Upper lobe of left lung (tissue), 6 donors: ENCODE measurements around the gene GNPDA2. TPM values are rescaled to one million over a fixed set of nuclear protein-coding genes. Genes with fewer than 3 reads are reported as not detected.
"Not testable (repeated sequence)": the region's sequence is repeated elsewhere in the genome, so short reads cannot be mapped to it uniquely, and the experiment has no call there.

ENCODE experiments used
- ATAC-seq, 2 donors: fragments of 200-7000 bp; cut with Tn5 transposase; one replicate each; pipeline ENCODE4 v1.9.1; 2022; ENCODE audit warnings: mild to moderate bottlenecking in 2 of 2, moderate library complexity in 2 of 2; ENCODE audit not compliant: low FRiP score in 2 of 2
- DNase-seq, 2 donors: peaks; one replicate each; pipeline ENCODE4 v3.0.0-alpha.2; 2019 to 2020
- H3K27ac ChIP-seq, 4 donors: fragments of 200-600 bp; sonication (generic); one replicate each; pipeline ENCODE4 v1.5.1; 2016 to 2019
- H3K27me3 ChIP-seq, 4 donors: fragments of 200-600 bp; sonication (generic); one replicate each; pipeline ENCODE4 v1.5.1; 2017 to 2019
- H3K36me3 ChIP-seq, 4 donors: fragments of 200-600 bp; sonication (generic); one replicate each; pipeline ENCODE4 v1.5.1; 2016 to 2019
- H3K4me1 ChIP-seq, 4 donors: fragments of 200-600 bp; sonication (generic); one replicate each; pipeline ENCODE4 v1.5.1; 2018 to 2019
- H3K4me3 ChIP-seq, 4 donors: fragments of 200-600 bp; sonication (generic); one replicate each; pipeline ENCODE4 v1.5.1; 2017 to 2019; ENCODE audit warnings: mild to moderate bottlenecking in 2 of 4, moderate library complexity in 1 of 4
- H3K9me3 ChIP-seq, 4 donors: fragments of 200-600 bp; sonication (generic); one replicate each; pipeline ENCODE4 v1.5.1; 2018 to 2019
- CTCF ChIP-seq, 6 experiments: fragments of 450-650 bp in 4 of 6; fragments of 200-600 bp in 2 of 6; sonication (generic) in 2 of 6; IDR thresholded peaks; one replicate each; pipeline ENCODE4 v1.5.1; 2016 to 2019; ENCODE audit warnings: antibody characterized with exemption in 6 of 6
- EP300 ChIP-seq, 4 donors: sonication (generic); formaldehyde crosslinking; IDR thresholded peaks; one replicate each; pipeline ENCODE4 v1.5.1; 2017; ENCODE audit warnings: antibody characterized with exemption in 4 of 4, control low read depth in 2 of 4
- POLR2A ChIP-seq, 4 donors: fragments of 450-650 bp; IDR thresholded peaks; one replicate each; pipeline ENCODE4 v1.5.1; 2016 to 2017; ENCODE audit warnings: antibody characterized with exemption in 4 of 4, mild to moderate bottlenecking in 2 of 4
- POLR2AphosphoS5 ChIP-seq, 2 donors: sonication (generic); formaldehyde crosslinking; IDR thresholded peaks; one replicate each; pipeline ENCODE4 v1.5.1; 2017; ENCODE audit warnings: antibody characterized with exemption in 2 of 2
- WGBS, 2 donors: methylation state at CpG; one replicate each; pipeline ENCODE4 v1.1.5; 2017 to 2018; 5-methylcytosine and 5-hydroxymethylcytosine counted together
- total RNA-seq, 6 donors: library from RNA; depleted of rRNA in 4 of 6; stranded (reverse); fragments of >200 nt in 4 of 6; gene quantifications; one replicate each; pipeline versions ENCODE4 v1.1.0 to v1.2.1, GENCODE V29; 2016 to 2021
- donor health status: DM: no; HTN: no; CAD: no; lungs with moderate emphysema.
- donor health status: DM: no; HTN: yes; CAD: no; lungs with severe emphysema.

The GNPDA2 gene
- total RNA-seq, 6 donors from 2014 or later: 5.2 to 15.2 (median 9.7) TPM

GRCh38 chr4:44738615-44739014 is 12.3 kb upstream of the GNPDA2 start:
- no peak overlapping the region for H3K27ac ChIP-seq
- TF ChIP-seq EP300 (IDR thresholded peaks at IDR 0.05) (no peak), POLR2AphosphoS5 (IDR thresholded peaks at IDR 0.05) (no peak), CTCF (IDR thresholded peaks at IDR 0.05) (peak in 2 of 6 experiments; percentile 11)
- H3K36me3 ChIP-seq: no peaks in the 10 kb centered on the region
- no peaks in the 10 kb centered on the region for H3K27me3 ChIP-seq
- no peak for ATAC-seq
- no peak for DNase-seq
- no peaks in the 10 kb centered on the region for H3K4me1 ChIP-seq
- no peaks in the 10 kb centered on the region for H3K9me3 ChIP-seq
- 13 to 53% methylated on average over 2 of the region's 2 CpGs for WGBS, 2 donors
- H3K4me3 ChIP-seq: no peak overlapping the region

- Histone ChIP-seq H3K27me3 (no peaks in the 10 kb centered on the region), H3K9me3 (no peaks in the 10 kb centered on the region), H3K27ac (no peak overlapping the region), H3K36me3 (no peaks in the 10 kb centered on the region), H3K4me3 (no peak overlapping the region), H3K4me1 (no peaks in the 10 kb centered on the region)
- ATAC-seq: no peak
- no peak for DNase-seq
- 76 to 86% methylated on average over 2 of the region's 2 CpGs for WGBS, 2 donors
- TF ChIP-seq CTCF (IDR thresholded peaks at IDR 0.05): no peak
- TF ChIP-seq POLR2A (IDR thresholded peaks at IDR 0.05): no peak
Observed at GRCh38 chr4:44736900-44737299, 10.5 kb upstream of the GNPDA2 start.

- not testable (repeated sequence) for H3K9me3 ChIP-seq, H3K27ac ChIP-seq, H3K27me3 ChIP-seq, DNase-seq, ATAC-seq, H3K4me3 ChIP-seq, H3K36me3 ChIP-seq
- peaks cover 6 to 18% (median 11%) of the 10 kb centered on the region in 4 donors for H3K4me1 ChIP-seq
- WGBS, 2 donors: 92 to 95% methylated on average over 9 of the region's 9 CpGs
Observed at GRCh38 chr4:44728694-44729093, 2.3 kb upstream of the GNPDA2 start.

DNA sequence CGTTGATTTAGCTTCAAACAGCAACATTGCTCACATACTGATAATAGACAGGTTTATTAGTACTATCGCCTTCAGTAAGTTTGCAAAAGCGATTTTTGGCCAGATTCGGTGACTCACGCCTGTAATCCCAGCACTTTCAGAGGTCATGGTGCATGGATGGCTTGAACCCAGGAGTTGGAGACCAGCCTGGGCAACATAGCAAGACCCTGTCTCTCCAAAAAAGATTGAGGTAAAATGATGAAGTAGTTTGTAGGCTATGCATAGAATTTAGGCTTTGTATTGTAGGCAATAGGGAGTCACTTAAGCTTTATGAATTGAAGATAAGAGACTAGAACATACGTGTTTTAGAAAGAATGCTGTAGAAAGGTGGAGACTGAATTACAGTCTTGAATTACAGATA is 1.1 kb upstream of the GNPDA2 start:
- H3K36me3 ChIP-seq: no peaks in the 10 kb centered on the region
- no peak for TF ChIP-seq EP300 (IDR thresholded peaks at IDR 0.05)
- no peak for TF ChIP-seq POLR2A (IDR thresholded peaks at IDR 0.05)
- no peak for TF ChIP-seq CTCF (IDR thresholded peaks at IDR 0.05)
- TF ChIP-seq POLR2AphosphoS5 (IDR thresholded peaks at IDR 0.05): no peak
- 89 to 92% methylated on average over 6 of the region's 6 CpGs for WGBS, 2 donors
- DNase-seq: no peak
- no peak overlapping the region for H3K4me3 ChIP-seq
- H3K27ac ChIP-seq: no peak overlapping the region
- no peak for ATAC-seq
- H3K9me3 ChIP-seq: no peaks in the 10 kb centered on the region
- H3K4me1 ChIP-seq: peaks cover 6 to 18% (median 11%) of the 10 kb centered on the region in 4 donors
- no peaks in the 10 kb centered on the region for H3K27me3 ChIP-seq

GRCh38 chr4:44725726-44726037 is 674 bp downstream of the GNPDA2 start:
- peaks cover 6 to 18% (median 11%) of the 10 kb centered on the region in 4 donors for H3K4me1 ChIP-seq
- H3K9me3 ChIP-seq: no peaks in the 10 kb centered on the region
- no peaks in the 10 kb centered on the region for H3K36me3 ChIP-seq
- no peak for TF ChIP-seq POLR2AphosphoS5 (IDR thresholded peaks at IDR 0.05)
- no peak for TF ChIP-seq POLR2A (IDR thresholded peaks at IDR 0.05)
- TF ChIP-seq EP300 (IDR thresholded peaks at IDR 0.05): no peak
- TF ChIP-seq CTCF (IDR thresholded peaks at IDR 0.05): no peak
- peak overlapping the region; percentile 54 to 96 (median 81) for H3K4me3 ChIP-seq
- peak overlapping the region; percentile 82 to 90 (median 86) for H3K27ac ChIP-seq
- H3K27me3 ChIP-seq: no peaks in the 10 kb centered on the region
- 2 to 4% methylated on average over 6 to 9 of the region's 9 CpGs for WGBS, 2 donors
- DNase-seq (no peak), ATAC-seq (peak in 1 of 2 donors; percentile 45)
